Glomerular visceral epithelial cell (primary cell): ENCODE measurements around the gene UGT1A5.
"Not testable (repeated sequence)": the region's sequence is repeated elsewhere in the genome, so short reads cannot be mapped to it uniquely, and the experiment has no call there.

ENCODE experiments used
- DNase-seq: peaks from one replicate; pipeline ENCODE4 v3.0.0-alpha.2; 2016; ENCODE audit errors: extremely low spot score

UGT1A5 gene

GRCh38 chr2:233745838-233746237 lies 33.1 kb downstream of the UGT1A5 start:
- not testable (repeated sequence) for DNase-seq

DNA sequence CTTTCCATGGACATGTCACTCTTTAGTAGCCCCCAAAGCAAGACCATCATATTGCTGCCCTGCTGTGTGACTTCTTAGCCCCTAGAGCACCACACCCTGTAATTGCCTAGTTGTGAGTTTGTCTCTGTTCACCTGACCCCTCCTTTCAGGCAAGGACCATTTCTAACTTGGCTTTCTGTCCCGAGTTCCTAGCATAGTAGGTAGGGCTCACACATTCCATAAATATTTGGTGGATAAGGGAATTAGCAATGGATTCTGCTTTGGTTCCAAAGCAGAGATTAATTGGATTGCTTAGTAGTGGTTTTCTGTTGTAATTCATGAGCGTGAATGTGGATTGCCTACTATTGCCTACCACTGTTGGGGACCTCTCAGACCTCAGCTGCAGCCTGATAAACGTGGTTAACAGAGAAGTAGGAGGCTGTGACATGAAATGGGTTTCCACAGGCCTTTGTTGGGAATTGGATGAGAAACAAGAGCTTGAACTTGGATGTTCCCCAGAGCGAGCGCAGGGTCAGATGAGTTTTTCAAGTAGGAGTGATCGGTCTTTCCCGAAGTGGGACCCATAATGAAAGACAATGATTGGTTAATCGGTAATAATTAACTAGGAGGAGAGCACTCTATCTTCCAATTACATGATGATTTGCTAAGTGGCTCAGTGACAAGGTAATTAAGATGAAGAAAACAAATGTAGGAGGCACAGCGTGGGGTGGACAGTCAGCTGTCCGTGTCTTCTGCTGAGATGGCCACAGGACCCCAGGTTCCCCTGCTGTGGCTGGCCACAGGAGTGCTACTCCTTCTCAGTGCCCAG lies 34.0 kb downstream of the UGT1A5 start:
- no peak for DNase-seq

DNA sequence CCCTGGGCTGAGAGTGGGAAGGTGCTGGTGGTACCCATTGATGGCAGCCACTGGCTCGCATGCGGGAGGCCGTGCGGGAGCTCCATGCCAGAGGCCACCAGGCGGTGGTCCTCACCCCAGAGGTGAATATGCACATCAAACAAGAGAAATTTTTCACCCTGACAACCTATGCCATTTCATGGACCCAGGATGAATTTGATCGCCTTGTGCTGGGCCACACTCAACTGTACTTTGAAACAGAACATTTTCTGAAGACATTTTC lies 34.5 kb downstream of the UGT1A5 start:
- DNase-seq, result no peak

- DNase-seq, result not testable (repeated sequence)
Measured at GRCh38 chr2:233750689-233751088, 38.0 kb downstream of the UGT1A5 start.

DNA sequence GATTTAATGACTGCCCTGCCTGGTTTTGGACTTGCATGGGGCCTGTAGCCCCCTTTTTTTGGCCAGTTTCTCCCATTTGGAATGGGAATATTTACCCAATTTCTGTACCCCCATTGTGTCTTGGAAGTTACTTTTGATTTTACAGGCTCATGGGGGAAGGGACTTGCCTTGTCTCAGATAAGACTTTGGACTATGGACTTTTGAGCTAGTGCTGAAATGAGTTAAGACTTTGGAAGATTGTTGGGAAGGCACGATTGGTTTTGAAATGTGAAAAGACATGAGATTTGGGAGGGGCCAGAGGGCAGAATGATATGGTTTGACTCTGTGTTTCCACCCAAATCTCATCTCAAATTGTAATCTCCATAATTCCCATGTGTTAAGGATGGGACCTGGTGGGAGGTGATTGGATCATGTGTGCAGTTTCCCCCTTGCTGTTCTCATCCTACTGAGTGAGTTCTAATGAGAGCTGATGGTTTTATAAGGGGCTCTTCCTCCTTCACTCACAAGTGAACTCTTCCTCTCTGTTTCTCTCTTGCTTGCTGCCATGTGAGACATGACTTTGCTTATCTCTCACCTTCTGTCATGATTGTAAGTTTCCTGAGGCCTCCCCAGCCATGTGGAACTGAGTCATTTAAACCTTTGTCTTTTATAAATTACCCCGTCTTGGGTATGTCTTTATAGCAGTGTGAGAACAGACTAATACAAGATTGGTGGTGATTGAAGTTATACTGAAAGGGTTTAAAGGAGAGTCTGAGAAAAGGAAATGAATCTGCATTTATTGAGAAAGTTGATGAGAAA lies 38.7 kb downstream of the UGT1A5 start:
- not testable (repeated sequence) for DNase-seq

DNA sequence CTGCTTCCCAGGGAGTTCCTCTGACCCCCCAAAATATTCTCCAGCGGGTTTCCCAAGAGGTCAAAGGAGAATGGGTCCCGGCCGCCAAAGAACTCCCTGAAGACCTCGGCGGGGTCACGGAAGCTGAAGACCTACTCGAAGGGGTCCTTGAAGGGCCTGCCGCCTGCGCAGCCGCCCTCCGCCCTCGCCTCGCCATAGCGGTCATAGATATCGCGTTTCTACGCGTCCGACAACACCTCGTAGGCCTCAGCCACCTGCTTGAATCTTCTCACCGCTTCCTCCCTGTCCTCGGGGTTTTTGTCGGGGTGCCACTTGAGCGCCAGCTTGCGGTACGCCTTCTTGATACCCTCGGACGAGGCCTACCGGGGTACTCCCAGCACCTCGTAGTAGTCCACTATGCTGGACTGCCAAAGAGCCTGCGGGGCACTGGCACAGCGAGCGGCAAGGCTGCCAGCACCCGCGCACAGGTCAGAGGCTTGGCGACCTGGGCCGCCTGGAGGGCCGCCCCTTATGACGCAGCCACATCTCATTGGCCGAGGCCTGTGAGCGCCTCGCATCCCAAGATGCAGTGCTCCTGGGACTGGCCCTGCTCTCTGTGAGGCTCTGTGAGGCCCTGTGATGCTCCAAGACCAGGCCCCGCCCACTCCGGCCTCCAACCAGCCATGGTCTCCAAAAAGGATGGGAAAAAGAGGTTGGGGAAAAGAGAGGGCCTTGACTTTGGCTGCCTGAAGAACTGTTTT lies 42.3 kb downstream of the UGT1A5 start:
- DNase-seq, result no peak

GRCh38 chr2:233756429-233757081 lies 43.8 kb downstream of the UGT1A5 start:
- no peak for DNase-seq

- DNase-seq, result no peak
Measured at GRCh38 chr2:233758141-233758540, 45.4 kb downstream of the UGT1A5 start.

DNA sequence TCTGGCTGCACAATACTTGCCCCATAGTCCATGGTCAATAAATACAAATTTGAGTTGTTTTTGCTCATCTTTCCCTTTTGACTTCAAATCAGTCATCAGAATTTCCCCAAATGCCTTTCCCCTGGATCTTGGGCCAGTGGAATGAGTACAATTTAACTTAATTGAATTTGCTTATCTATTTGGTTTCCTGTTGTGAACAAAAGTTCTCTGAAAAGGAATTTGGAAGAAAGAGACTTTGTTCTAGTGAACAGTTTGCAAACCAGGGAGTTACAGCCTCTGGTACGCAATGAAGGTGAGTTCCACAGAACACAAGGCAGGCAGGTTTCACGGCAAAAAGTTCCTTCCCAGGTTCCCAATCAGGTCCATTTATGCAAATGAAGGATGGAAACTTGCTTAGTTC lies 46.1 kb downstream of the UGT1A5 start:
- no peak for DNase-seq

DNA sequence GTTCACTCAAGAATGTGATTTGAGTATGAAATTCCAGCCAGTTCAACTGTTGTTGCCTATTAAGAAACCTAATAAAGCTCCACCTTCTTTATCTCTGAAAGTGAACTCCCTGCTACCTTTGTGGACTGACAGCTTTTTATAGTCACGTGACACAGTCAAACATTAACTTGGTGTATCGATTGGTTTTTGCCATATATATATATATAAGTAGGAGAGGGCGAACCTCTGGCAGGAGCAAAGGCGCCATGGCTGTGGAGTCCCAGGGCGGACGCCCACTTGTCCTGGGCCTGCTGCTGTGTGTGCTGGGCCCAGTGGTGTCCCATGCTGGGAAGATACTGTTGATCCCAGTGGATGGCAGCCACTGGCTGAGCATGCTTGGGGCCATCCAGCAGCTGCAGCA lies 47.3 kb downstream of the UGT1A5 start, which contains the start of gene UGT1A1:
TSS of gene UGT1A1 (plus strand) at position 228 of the 400 bp plus-strand sequence. CDS start at position 246, 18 bp downstream.
- DNase-seq, result no peak

DNA sequence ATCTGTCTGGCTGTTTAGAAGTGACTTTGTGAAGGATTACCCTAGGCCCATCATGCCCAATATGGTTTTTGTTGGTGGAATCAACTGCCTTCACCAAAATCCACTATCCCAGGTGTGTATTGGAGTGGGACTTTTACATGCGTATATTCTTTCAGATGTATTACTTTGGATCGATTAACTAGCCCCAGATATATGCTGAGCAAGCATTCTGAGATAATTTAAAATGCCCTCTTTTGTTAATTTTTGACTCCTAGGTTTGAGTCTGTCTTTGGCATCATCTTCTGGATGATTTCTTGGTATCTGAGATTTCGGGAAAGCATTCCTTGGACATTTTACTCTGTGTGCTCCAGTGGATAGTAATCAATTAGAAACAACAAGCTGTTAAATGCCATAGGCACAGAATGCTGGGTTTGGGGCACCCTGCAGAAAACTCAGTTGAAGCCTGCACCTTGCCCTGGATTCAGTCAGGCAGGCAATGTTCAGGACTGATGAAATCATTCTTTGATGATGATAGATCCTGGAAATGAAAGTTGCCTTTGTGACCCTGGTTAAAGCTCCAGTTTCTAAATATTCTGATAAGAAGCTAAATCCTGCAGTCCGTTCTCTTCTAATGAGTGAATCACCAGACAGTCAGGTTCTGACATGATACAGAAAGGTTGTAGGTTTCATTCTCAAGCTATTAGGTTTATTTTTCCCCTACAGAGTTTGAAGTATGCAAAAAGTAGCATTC lies 48.5 kb downstream of the UGT1A5 start:
- DNase-seq, result no peak

GRCh38 chr2:233764264-233764663 lies 51.6 kb downstream of the UGT1A5 start:
- DNase-seq, result peak; percentile 36

DNA sequence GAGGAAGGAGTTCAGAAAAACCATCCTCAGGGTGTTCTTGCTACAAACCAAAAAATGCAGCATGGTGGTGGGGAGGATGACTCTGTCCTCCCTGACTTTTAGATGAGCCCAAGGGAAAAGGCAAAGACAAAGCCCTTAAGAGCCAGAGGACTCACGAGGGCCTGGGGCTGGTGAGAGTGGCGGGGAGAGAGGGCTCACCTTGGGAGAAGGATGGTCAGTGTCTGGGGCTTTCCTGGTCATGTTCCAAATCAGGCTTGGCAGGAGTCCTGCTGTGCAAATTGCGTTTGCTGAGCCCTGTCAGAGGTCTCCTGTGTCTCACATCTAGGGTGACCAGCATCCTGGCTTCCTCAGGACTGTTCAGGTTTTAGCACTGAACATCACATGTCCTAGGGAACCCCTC lies 52.1 kb downstream of the UGT1A5 start:
- DNase-seq, result no peak

DNA sequence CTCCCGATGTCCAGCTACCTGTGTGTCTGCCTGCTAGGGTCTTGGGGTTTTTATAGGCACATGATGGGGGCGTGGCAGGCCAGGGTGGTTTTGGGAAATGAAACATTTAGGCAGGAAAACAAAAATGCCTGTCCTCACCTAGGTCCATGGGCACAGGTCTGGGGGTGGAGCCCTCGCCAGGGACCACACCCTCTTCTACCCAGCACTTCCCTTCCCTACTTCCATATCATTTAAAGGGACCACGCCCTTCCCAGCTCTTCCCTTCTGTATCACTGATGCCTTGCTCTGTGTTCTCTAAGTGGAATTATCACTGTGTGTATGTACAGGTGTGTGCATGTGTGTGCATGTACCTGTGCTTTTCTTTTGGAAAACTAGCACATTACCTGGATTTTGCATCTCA lies 53.7 kb downstream of the UGT1A5 start:
- DNase-seq, result no peak

- DNase-seq, result no peak
Measured at GRCh38 chr2:233768076-233768475, 55.4 kb downstream of the UGT1A5 start.

DNA sequence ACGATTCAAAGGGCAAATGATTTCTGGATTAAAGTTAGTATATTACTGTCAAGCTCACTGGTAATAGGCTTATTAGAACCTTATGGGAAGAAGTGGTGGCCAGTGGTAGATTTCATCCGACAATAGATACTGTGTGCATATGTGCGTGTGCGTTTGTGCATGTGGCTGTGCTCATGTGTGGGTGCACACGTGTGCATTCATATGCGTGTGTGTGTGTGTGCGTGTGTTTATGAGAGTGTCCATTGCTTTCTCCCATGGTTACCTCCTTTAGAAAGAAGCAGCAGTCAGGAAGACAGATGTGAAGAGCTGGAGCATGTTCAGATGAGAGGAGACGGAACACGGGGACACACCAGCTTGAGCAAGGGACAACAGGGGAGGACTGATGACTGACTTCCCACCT lies 56.6 kb downstream of the UGT1A5 start:
- no peak for DNase-seq

GRCh38 chr2:233772153-233772552 lies 59.4 kb downstream of the UGT1A5 start:
- DNase-seq, result no peak

DNA sequence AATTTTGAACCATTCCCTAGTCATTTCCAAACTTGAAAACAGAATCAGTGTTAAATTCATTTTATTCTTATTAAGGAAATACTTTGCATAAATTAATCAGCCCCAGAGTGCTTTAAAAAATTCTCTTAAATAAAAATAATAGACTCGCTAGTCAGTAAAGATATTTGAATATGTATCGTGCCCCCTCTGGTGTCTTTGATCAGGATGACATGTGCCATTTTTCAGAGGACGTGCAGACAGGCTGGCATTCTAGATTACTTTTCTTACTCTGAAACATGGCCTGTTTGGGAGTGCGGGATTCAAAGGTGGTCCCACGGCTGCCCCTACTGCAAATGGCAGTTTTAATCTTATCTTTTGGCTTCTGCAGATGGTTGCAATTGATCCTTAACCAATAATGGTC lies 59.9 kb downstream of the UGT1A5 start:
- DNase-seq, result no peak

- DNase-seq, result no peak
Measured at GRCh38 chr2:233773854-233774253, 61.1 kb downstream of the UGT1A5 start.

- no peak for DNase-seq
Measured at GRCh38 chr2:233775414-233775813, 62.7 kb downstream of the UGT1A5 start.

DNA sequence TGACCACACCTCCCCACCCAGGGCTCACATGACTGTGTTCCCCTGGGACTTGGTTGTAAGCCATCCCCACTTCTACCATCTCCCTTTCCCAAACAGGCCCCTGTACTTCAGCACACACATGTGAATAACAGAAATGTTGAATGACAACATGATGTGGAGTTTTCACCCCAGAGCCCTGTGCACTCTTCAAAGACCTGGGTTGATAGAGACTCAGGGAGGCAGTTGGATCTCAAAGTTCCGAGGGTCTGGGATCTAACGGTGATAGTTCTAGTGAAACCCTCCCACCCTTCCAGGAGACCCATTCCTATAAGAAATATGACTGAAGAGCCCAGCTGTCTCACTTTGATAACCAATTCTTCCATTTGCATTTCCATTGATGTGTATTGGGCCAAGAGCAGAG lies 65.3 kb downstream of the UGT1A5 start, which contains the start of gene MROH2A:
TSS of gene MROH2A (plus strand) at position 301 of the 400 bp plus-strand sequence. CDS start 1,029 bp downstream, outside the sequence.
- DNase-seq, result no peak
